GM19438 (cell line): Measurements from ENCODE around the gene UNC5B.

ENCODE experiments used
- ATAC-seq: cut with Tn5 transposase; IDR thresholded peaks from one replicate; pipeline ENCODE4 v1.9.1; 2021; ENCODE audit warnings: low read depth; ENCODE audit not compliant: unreplicated experiment

Gene UNC5B

GRCh38 chr10:71212318-71213126 is at the start of gene UNC5B:
Gene UNC5B, plus strand, starts transcription at chr10:71212570. Its CDS starts 416 bp downstream, at chr10:71212986.
- no peak for ATAC-seq

GRCh38 chr10:71173466-71173865 is 38.9 kb upstream of the UNC5B start:
- ATAC-seq = no peak

DNA sequence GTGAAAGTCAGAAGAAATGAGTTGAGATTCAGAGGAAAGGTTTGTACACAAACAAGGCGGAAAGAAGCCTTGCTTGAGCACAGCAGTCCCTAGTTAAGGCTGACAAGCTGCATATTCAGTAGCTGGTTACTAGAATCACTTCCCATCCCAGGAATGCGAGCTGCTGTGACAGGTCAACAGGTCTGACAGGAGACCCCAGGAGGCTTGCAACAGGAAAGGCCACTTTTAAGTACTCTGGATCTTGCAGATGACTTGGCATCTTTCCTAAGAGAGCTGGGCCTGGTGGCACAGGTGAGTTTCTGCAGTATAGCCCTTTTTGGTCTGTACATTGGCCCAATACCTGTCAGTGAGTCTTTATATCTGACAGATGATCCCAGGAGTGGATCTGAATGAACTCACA is 35.7 kb upstream of the UNC5B start:
- ATAC-seq = no peak

GRCh38 chr10:71177651-71178199 is 34.6 kb upstream of the UNC5B start:
- no peak for ATAC-seq

GRCh38 chr10:71178880-71179279 is 33.5 kb upstream of the UNC5B start:
- ATAC-seq = no peak

DNA sequence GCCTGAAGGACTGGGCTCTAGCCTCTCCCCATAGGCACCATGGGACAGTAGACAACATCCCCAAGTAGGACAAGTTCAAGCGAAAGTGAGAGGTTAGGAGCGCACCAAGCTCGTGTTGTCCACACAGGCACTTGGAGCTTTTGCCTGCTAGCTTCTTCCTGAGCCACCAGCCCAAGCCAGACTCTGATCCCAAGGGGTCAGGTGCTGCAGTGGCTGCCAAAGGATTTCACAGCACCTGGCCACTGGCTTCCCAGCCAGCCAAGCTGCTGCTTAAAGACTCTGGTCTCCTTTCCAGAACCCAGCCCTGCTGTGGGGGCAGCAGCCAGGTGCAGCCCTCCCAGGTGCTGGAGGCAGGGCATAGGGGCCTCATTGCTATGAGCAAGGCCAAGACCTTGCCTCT is 33.0 kb upstream of the UNC5B start:
- ATAC-seq = no peak

GRCh38 chr10:71184421-71184820 is 27.9 kb upstream of the UNC5B start:
- no peak for ATAC-seq

DNA sequence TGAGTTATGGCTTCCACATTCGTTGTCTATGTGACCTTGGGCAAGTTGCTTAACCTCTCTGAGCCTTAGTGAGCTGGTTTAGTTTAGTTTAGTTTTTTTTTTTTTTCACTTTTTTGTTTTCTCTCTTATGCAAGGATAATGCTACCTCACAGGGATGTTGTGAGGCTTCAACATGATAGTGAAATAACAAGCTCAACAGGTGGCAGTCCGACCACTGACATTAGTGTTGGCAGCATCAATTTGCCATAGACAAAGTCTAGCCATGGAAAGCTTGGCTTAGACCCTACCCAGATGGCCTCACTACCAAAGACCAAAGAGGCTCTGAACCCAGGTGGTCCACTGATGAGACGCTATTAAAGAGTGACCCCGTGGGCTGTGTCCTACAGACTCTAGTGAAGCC is 27.2 kb upstream of the UNC5B start:
- no peak for ATAC-seq

GRCh38 chr10:71187197-71187596 is 25.2 kb upstream of the UNC5B start:
- no peak for ATAC-seq

GRCh38 chr10:71187600-71187999 is 24.8 kb upstream of the UNC5B start:
- ATAC-seq = no peak

DNA sequence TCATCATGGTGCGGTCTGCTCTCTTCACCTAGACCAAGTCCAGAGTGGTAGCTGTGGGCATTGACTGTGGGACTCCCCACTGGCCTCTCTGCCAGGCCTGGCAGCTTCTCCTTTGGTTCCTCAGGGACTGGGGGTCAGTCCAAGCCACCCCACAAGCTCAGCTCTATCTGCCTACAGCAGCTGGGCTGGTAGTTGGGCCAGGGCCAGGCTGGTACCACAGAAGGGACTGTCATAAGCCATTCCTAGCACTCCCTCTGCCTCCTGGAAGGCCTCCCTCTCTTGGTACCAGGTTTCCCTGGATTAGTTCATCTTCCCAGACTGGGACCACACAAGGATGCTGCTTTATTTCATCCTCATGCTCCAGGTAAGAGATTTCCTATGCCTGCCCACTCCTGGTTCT is 24.2 kb upstream of the UNC5B start:
- no peak for ATAC-seq

DNA sequence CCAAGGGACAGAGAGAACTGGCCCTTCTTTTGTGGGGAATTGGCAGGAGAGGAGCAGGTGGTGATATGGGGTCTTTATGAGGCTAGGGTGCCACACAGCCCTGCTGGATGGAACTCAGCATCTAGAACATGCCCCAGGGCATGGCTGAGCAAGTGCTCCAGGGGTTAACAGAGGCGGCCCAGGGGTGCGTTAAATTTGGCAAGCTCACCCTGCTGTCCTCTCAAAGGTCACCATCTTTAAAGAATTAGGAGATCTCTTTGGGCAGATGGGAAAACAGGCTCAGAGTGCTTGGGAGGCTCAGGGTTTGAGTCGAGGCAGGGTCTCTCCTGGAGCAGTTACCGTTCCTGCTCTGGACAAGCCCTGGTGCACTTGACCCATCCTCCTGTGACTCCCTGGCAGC is 21.4 kb upstream of the UNC5B start:
- no peak for ATAC-seq

- ATAC-seq = no peak
Measured at GRCh38 chr10:71191551-71192076, 20.8 kb upstream of the UNC5B start.

- ATAC-seq = no peak
Measured at GRCh38 chr10:71193516-71193915, 18.9 kb upstream of the UNC5B start.

GRCh38 chr10:71197955-71198354 is 14.4 kb upstream of the UNC5B start:
- no peak for ATAC-seq

GRCh38 chr10:71201849-71202248 is 10.5 kb upstream of the UNC5B start:
- ATAC-seq = no peak

DNA sequence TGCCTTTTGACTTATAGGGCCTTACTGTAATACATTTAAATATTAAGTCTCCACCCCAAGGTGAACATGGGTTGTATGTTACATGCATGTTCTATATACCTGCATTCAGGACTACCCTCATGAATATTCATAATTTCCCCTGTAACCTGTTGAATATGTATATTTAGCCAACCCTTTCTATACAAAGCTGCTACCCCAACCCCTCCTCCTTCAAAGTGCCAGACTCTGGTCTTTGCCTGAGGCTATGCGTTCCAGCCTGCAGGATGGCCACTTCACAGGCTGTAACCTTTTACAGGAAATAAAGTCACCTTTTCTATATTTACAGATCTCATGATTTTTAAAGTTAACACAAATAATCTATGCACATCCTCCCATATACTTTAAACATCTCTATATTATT is 10.1 kb upstream of the UNC5B start:
- ATAC-seq = no peak

- no peak for ATAC-seq
Measured at GRCh38 chr10:71203124-71203523, 9.2 kb upstream of the UNC5B start.

DNA sequence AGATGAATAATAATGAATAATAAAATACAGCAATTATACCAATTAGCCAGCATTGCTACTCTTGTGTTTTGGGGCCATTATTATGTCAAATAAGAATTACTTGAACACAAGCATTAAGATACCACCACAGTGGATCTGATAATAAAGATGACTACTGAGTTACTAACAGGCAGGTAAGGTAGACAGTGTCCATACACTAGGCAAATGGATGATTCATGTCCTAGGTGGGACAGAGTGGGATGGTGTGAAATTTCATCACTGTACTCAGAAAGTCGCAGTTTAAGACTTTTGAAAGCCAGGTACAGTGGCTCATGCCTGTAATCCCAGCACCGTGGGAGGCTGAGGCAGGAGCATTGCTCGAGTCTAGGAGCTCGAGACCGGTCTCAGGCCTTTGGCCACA is 8.7 kb upstream of the UNC5B start:
- no peak for ATAC-seq

- ATAC-seq = no peak
Measured at GRCh38 chr10:71204746-71205145, 7.6 kb upstream of the UNC5B start.

DNA sequence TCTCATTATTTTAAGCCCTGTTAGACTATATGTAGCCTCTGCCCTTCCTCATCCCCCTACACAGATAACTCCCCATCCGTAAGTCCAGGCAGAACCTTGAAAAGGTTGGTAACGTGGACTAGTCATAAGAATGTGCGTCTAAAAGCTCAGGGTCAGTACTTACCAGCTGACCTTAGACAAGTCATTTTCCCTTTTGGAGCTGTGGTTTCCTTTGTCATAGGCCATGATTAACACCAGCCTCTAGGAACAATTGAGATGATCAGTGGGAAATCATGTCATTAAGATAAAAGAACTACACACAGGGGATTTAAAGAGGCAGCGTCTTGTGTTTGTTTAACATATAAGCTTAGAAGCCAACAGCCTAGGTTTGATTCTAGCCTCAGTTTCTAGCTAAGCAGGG is 6.9 kb upstream of the UNC5B start:
- no peak for ATAC-seq

DNA sequence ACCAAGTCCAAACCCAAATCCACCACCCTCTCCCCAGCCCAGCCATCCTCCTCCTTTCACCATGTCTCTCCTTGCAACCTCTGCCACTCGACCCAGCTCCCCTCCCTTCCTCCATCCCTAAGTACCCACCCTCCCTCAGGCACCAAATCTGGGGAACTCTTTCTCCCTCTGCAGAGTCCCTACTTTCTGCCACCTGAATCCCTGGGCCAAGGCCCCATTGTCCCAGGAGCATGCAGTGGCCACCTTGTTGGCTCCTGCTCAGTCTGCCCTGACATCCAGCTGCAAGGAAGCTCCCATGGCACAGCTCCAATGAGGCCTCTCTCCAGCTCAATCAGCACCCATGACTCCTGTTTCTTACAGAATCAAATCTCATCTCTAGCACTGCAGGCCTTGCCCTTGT is 5.5 kb upstream of the UNC5B start:
- no peak for ATAC-seq
